Measurements from ENCODE around the gene OPCML.

OPCML gene

DNA sequence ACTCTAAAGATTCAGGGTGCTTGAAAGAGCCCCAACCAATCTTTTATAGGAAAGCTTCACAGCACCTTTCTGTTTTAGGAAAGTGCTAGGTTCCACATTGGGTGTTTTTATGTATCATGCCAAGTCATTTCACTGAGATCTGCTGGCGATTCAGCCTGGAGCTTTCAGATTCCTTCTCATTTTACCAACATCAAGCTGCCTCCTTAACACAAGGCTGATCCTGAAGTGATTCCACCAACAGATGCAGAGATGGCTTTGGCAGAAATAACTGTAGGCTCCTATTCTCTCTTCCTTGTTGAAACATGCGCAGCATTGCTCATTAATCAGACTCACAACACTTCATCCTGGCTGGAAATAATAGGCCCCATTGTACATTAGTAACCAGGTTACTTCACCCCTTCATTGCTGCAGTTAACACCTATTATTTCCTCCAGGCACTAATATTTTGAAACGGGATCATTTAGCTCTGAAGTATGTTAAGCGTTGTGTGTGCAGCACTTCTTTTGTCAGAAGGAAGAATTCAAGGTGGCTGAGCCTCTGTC lies 89.0 kb downstream of the OPCML start:
- peaks cover 18% of the 10 kb centered on the region; the same call in 1 of the 2 replicates for H3K4me1 ChIP-seq (ENCODE audit: insufficient read depth, low read length)
- H3K36me3 ChIP-seq (ENCODE audit: insufficient read depth, low read length), result no peaks in the 10 kb centered on the region

DNA sequence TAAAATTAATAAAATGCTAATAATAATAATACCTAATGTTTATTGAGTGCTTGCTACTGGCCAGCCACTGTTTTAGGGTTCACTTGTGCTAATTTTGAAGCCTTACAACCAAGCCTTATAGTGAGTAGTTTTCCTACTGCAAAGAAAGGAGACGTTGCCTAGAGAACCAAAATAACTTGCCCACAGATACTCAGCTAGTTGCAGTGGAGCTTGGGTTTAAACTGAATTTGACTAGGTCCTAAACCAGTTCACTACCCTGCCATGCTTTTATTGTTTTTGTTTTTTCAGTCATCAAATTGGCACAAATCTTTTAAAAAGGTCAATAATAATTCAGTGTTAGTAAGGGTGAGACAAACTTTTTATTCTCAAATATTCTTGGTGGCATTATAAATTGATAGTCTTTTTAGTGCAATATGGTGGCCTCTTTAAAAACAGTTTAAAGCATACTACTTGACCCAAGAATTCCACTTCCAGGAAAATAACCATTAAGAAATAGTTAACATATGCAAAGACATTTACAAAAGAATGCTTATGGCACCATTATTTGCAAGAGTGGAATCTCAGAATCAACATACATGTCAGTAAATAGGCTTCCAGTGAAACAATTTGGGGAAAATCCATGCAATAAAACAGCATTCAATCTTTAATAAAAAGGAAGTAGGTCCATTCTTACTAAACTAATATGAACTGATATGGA lies 90.2 kb downstream of the OPCML start:
- H3K4me1 ChIP-seq (ENCODE audit: insufficient read depth, low read length), result peaks cover 18% of the 10 kb centered on the region; the same call in 1 of the 2 replicates
- 0 out of 2 replicates have a peak overlapping the region, but pooled peaks have one; percentile 1 for H3K9ac ChIP-seq (ENCODE audit: low read depth, low read length)

More for the DNA sequence above, 89.0 kb downstream of the OPCML start:
- Histone ChIP-seq H3K9ac (ENCODE audit: low read depth, low read length) (no peak overlapping the region), H3K9me3 (ENCODE audit: control insufficient read depth, insufficient read depth, low read length) (no peaks in the 10 kb centered on the region)

DNA sequence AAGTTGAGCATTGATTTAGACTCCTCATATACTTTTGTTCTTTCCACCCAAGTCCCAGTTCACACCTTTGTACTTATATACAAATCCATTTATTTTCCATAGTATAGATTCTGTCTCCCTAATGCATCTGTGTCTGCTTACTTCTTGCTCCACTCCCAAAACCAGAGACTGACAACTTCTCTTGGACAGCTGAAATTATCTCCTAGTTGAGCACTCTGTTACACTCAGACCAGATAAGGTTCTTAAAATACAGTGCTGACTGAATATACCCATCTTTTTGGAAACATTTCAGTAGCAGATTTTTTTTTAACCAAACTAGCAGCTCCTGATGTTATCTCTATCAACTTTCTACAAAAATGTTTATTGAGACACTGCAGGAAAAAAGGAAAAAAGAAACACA lies 106.3 kb downstream of the OPCML start:
- Histone ChIP-seq H3K36me3 (ENCODE audit: insufficient read depth, low read length) (no peaks in the 10 kb centered on the region), H3K9ac (ENCODE audit: low read depth, low read length) (no peak overlapping the region), H3K4me1 (ENCODE audit: insufficient read depth, low read length) (peaks cover 10% of the 10 kb centered on the region), H3K9me3 (ENCODE audit: control insufficient read depth, insufficient read depth, low read length) (no peaks in the 10 kb centered on the region)

More for the DNA sequence above, 90.2 kb downstream of the OPCML start:
- no peaks in the 10 kb centered on the region for H3K36me3 ChIP-seq (ENCODE audit: insufficient read depth, low read length)
- no peaks in the 10 kb centered on the region for H3K9me3 ChIP-seq (ENCODE audit: control insufficient read depth, insufficient read depth, low read length)

DNA sequence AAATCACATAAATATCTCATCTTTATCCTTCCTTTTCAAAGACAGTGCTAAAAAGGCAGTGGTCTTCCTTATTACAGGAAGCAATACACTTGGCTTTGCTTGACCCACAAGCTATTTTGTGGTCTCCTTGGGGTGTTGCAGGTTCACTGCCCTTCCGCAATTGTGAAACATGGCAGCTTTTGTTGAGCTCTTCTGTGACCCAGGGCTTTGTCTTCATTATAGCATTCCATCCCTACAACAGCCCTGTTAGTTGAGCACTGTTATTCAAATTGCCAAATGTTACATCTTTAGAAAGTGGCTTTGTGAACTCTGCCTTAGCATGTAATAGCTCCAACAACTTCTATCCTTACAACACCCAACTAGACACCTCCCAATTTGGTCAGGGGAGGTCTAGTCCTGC lies 107.1 kb downstream of the OPCML start:
- Histone ChIP-seq H3K36me3 (ENCODE audit: insufficient read depth, low read length) (no peaks in the 10 kb centered on the region), H3K9ac (ENCODE audit: low read depth, low read length) (no peak overlapping the region), H3K9me3 (ENCODE audit: control insufficient read depth, insufficient read depth, low read length) (no peaks in the 10 kb centered on the region), H3K4me1 (ENCODE audit: insufficient read depth, low read length) (peaks cover 10% of the 10 kb centered on the region)

DNA sequence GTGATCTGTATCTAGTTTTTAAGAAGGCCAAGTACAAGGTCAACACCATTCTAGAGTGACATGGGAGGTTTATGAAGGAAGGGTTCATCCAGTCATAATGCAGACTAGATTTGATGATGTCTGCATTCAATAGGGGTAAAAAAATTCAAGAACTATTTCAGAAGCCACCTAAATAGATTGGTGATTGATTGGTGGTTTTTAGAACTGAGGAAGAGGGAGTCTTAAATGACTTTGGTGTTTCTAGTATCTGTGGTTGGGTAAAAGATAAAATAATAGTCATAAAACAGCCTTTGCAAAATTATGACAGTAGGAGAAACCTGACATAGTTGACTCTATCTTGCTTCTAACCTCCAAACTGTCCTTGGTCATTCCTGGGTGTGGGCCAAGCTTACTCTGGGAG lies 114.1 kb downstream of the OPCML start:
- Histone ChIP-seq H3K4me1 (ENCODE audit: insufficient read depth, low read length) (no peaks in the 10 kb centered on the region), H3K9ac (ENCODE audit: low read depth, low read length) (no peak overlapping the region), H3K9me3 (ENCODE audit: control insufficient read depth, insufficient read depth, low read length) (peaks cover 5% of the 10 kb centered on the region; the same call in 1 of the 2 replicates), H3K36me3 (ENCODE audit: insufficient read depth, low read length) (no peaks in the 10 kb centered on the region)

DNA sequence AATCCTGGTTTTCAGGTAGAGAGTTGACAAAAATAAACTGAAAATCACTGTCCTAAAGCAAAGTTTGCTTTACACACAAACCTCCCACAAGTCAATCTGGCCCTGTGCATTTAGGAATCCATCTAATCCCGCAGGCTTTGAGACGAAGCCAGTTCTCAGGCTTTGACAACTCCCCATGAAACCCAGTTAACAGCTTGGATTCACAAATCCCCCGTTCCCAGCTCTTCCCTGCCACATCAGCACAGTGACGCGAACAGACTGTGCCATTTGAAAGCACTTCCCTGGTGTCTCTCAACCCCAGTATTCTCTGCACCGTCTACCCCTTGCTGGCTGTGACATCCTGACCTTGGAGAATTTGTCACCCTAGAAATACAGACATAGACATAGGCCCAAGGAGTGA lies 117.8 kb downstream of the OPCML start:
- Histone ChIP-seq H3K36me3 (ENCODE audit: insufficient read depth, low read length) (no peaks in the 10 kb centered on the region), H3K9ac (ENCODE audit: low read depth, low read length) (no peak overlapping the region), H3K9me3 (ENCODE audit: control insufficient read depth, insufficient read depth, low read length) (peaks cover 5% of the 10 kb centered on the region; the same call in 1 of the 2 replicates), H3K4me1 (ENCODE audit: insufficient read depth, low read length) (no peaks in the 10 kb centered on the region)

DNA sequence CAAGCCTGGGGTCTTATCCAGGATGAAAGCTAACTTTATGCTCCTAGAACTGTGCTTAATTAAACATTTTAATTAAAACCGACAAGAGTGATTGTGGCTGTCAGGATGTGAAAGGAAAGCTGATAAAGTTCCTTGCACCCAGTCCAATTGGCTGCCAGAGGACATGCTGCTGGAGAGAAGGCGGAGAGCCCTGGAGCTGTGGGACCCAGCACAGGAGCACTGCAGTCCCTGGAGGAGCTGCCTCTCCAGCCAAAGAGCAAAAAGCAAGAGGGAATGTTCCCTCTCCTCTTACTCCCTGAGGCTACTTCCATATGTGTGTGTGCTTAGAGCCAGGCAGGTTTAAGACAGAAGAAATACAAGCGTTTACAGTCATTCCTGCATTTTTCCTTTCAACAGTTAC lies 118.6 kb downstream of the OPCML start:
- H3K36me3 ChIP-seq (ENCODE audit: insufficient read depth, low read length), result no peaks in the 10 kb centered on the region

DNA sequence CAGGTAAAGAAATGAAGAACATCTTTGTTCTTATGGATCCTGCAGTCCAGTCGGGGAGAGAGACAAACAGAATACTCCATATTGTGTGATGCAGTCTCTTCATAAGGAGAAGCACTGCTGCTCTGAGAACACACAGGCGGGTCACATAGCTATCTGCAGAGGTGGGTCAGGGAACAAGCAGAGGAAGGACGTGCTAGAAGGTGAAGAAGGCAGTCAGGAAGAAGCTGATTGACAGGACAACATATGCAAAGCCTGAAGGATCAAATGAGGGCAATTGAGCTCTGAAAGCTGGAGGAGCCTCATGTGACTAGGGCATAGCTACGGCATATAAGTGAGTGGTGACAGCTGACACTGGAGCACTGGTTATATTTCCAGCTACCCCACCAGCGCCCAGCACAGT lies 122.5 kb downstream of the OPCML start:
- Histone ChIP-seq H3K36me3 (ENCODE audit: insufficient read depth, low read length) (no peaks in the 10 kb centered on the region), H3K9me3 (ENCODE audit: control insufficient read depth, insufficient read depth, low read length) (no peaks in the 10 kb centered on the region), H3K4me1 (ENCODE audit: insufficient read depth, low read length) (no peaks in the 10 kb centered on the region), H3K9ac (ENCODE audit: low read depth, low read length) (no peak overlapping the region)

More for the DNA sequence above, 118.6 kb downstream of the OPCML start:
- no peak overlapping the region for H3K9ac ChIP-seq (ENCODE audit: low read depth, low read length)
- no peaks in the 10 kb centered on the region for H3K9me3 ChIP-seq (ENCODE audit: control insufficient read depth, insufficient read depth, low read length)
- H3K4me1 ChIP-seq (ENCODE audit: insufficient read depth, low read length), result no peaks in the 10 kb centered on the region

DNA sequence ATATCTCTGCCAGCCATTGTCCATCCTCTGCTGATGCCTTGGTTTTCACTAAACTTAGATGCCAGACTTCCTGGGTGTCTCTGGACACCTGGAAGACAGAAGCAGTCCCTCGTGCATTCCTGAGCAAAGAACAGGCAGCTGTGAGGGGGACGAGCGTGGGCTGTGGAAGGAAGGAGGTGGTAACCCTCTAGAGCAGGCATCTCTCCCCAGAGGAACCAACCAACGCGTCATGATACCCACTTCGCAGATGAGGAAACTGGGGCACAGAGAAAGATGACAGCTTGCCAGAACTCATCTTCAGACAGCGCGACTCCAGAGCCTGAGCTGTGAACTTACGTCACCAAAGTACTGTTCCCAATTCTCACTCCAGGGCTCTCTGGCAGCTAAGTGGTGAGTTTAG lies 123.4 kb downstream of the OPCML start:
- H3K4me1 ChIP-seq (ENCODE audit: insufficient read depth, low read length), result no peaks in the 10 kb centered on the region
- H3K9me3 ChIP-seq (ENCODE audit: control insufficient read depth, insufficient read depth, low read length), result no peaks in the 10 kb centered on the region
- no peak overlapping the region for H3K9ac ChIP-seq (ENCODE audit: low read depth, low read length)
- H3K36me3 ChIP-seq (ENCODE audit: insufficient read depth, low read length), result no peaks in the 10 kb centered on the region

DNA sequence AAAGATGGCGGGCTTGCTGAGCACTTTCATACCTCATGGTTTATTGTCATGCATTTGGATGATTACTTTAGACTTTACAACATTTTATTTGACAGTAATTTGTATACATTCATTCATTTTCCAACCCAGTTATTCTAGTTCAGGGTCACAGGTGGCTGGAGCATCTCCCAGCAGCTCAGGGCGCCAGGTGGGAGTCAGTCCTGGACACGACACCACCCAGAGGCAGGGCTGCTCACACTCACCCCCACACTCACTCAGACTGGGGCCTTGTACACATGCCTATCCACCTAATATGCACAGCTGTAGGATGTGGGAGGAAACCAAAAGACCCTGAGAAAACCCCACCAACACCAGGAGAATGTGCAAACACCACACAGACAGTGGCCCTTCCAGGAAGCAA lies 123.9 kb downstream of the OPCML start:
- Histone ChIP-seq H3K36me3 (ENCODE audit: insufficient read depth, low read length) (no peaks in the 10 kb centered on the region), H3K4me1 (ENCODE audit: insufficient read depth, low read length) (no peaks in the 10 kb centered on the region), H3K9me3 (ENCODE audit: control insufficient read depth, insufficient read depth, low read length) (no peaks in the 10 kb centered on the region), H3K9ac (ENCODE audit: low read depth, low read length) (no peak overlapping the region)

DNA sequence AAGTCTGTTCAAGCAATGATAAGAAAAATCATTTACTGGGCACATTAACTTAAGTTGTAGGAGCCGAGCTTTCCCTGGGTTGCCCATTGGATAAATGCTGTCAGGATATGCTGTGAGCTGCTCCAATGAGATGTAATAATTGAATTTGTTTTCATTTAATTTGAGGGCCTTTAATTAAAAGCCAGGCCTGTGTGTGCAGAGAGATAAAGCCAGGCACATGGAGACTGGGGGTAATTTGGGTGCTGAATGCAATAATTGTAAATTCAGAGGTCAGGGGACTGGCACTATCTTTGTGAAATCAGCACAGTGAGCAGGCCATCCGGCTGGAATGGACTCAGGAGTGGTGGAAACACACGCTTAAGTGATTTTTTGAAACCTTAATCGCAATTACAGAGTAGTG lies 125.8 kb downstream of the OPCML start:
- no peak overlapping the region for H3K9ac ChIP-seq (ENCODE audit: low read depth, low read length)
- H3K9me3 ChIP-seq (ENCODE audit: control insufficient read depth, insufficient read depth, low read length), result no peaks in the 10 kb centered on the region
- H3K4me1 ChIP-seq (ENCODE audit: insufficient read depth, low read length), result no peaks in the 10 kb centered on the region
- no peaks in the 10 kb centered on the region for H3K36me3 ChIP-seq (ENCODE audit: insufficient read depth, low read length)

DNA sequence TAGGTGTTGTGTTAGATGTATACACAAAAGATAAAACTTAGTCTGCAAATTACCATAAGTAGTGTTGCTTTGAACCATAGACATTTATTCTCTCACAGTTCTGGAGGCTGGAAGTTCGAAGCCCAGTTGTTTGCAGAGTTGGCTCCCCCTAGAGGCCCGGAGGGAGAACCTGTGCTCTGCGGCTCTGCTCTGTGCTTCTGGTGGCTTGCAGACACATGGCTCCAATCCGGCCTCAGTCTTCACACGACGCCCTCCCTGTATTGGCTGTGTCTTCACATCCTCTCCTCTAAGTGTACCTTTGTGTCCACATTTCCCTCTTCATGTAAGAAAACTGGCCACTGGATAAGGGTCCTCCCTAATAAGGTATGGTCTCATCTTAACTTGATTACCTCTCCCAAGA lies 128.4 kb downstream of the OPCML start:
- Histone ChIP-seq H3K9me3 (ENCODE audit: control insufficient read depth, insufficient read depth, low read length) (no peaks in the 10 kb centered on the region), H3K9ac (ENCODE audit: low read depth, low read length) (no peak overlapping the region), H3K36me3 (ENCODE audit: insufficient read depth, low read length) (no peaks in the 10 kb centered on the region), H3K4me1 (ENCODE audit: insufficient read depth, low read length) (no peaks in the 10 kb centered on the region)

DNA sequence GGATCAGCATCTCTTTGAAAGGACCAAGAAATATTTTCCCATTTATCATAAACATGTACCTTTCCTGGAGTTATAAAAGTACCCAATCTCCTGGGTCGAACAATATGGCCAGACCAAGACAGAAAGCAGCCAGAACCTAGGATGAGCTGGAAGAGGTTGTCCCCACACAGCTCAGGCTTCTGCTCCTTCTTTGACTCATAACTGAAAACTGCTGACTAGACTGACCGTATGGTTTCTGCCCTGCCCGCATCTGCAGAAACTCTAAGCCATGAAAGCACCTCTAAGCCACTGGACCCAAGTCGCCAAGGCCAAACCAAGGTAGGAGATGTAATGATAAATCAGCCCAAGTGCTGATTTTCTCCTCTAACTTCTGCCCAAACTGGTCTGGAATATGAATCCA lies 129.8 kb downstream of the OPCML start:
- Histone ChIP-seq H3K36me3 (ENCODE audit: insufficient read depth, low read length) (no peaks in the 10 kb centered on the region), H3K4me1 (ENCODE audit: insufficient read depth, low read length) (no peaks in the 10 kb centered on the region), H3K9ac (ENCODE audit: low read depth, low read length) (no peak overlapping the region), H3K9me3 (ENCODE audit: control insufficient read depth, insufficient read depth, low read length) (no peaks in the 10 kb centered on the region)

DNA sequence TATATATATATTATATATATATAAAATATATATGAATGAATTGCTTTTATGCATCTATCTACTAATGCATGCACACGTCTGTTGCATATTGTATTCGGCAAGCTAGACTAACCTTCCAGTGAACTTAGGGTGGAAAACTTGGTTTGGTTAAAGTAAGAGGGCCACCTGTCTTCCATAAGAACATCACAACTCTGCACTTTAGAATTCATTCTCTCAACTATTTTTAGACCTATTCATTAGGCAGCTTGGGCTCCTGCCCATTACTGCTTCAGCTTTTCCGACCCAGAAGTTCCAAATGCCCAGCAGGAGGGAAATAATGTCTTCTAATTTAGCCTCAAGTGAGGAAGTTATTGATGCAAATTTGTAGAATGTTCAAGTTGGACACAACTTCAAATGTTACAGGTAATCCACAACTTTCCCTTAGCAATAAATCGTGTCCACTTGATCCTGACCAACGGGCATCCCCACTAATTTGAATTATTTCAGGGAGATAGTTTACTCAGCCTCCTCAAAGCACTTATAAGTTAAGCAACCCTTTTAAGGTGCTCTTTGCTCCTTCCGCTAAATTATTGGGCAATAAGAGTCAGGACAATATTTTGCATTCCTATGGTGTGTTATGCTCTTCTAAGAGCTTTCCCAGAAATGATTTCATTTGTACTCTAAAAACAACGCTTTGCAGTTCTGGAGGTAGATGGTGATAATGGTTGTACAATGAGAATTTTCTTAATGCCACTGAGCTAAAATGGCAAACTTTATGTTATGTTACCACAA lies 132.3 kb downstream of the OPCML start:
- Histone ChIP-seq H3K36me3 (ENCODE audit: insufficient read depth, low read length) (no peaks in the 10 kb centered on the region), H3K9me3 (ENCODE audit: control insufficient read depth, insufficient read depth, low read length) (no peaks in the 10 kb centered on the region), H3K4me1 (ENCODE audit: insufficient read depth, low read length) (no peaks in the 10 kb centered on the region), H3K9ac (ENCODE audit: low read depth, low read length) (no peak overlapping the region)

DNA sequence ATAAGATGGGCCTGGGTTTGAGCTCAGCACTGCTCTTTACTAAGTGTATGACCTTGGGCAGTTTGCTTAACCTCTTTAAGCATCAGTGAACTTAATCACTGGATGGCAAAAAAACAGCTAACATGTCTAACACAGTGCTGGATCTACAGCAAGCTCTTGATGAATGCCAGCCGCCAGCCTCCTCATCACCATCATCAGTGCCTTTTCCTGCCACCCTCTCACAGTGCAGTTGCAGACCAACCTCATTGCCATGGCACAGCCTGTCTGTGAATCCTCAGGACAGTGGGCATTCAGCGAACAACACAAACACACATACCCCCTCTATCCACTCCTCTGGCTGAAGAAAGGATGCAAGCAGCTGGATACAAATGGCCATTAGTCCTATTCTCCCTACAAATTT lies 133.0 kb downstream of the OPCML start:
- H3K9ac ChIP-seq (ENCODE audit: low read depth, low read length), result no peak overlapping the region
- no peaks in the 10 kb centered on the region for H3K4me1 ChIP-seq (ENCODE audit: insufficient read depth, low read length)
- H3K9me3 ChIP-seq (ENCODE audit: control insufficient read depth, insufficient read depth, low read length), result no peaks in the 10 kb centered on the region
- no peaks in the 10 kb centered on the region for H3K36me3 ChIP-seq (ENCODE audit: insufficient read depth, low read length)
